ENCODE measurements around the gene TEAD4.

DNA sequence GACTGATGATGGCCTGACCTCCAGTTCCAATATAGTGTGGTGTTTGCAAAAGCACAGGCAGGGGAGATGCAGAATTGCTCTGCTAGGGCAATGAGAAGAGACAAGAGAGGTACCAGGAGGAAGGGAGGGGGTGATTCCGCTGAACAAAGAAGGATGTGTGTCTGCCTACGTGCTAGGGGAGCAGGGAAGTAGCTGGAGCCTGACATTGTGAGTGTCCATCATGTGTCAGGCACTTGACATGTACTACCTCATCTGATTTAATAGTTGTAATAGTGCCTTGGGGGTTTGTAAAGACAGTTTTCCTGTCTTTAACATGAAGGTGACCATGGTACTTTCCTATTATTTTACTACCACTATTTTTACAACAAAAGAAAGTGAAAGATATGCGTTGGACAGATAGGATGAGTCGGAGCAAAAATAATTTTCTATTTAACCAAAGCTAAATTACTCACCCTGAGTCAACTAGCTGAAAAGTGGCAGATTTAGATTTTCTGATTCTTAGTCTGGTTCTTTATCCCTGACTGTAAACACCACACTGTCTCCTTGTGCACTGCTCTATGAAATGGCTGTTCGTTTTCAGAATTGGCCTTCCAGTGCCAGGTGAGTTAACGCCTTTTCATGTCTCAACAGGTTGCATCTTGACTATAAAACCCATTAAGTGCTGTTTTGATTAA lies 33.7 kb upstream of the TEAD4 start:
- TF ChIP-seq, protein P1, sequence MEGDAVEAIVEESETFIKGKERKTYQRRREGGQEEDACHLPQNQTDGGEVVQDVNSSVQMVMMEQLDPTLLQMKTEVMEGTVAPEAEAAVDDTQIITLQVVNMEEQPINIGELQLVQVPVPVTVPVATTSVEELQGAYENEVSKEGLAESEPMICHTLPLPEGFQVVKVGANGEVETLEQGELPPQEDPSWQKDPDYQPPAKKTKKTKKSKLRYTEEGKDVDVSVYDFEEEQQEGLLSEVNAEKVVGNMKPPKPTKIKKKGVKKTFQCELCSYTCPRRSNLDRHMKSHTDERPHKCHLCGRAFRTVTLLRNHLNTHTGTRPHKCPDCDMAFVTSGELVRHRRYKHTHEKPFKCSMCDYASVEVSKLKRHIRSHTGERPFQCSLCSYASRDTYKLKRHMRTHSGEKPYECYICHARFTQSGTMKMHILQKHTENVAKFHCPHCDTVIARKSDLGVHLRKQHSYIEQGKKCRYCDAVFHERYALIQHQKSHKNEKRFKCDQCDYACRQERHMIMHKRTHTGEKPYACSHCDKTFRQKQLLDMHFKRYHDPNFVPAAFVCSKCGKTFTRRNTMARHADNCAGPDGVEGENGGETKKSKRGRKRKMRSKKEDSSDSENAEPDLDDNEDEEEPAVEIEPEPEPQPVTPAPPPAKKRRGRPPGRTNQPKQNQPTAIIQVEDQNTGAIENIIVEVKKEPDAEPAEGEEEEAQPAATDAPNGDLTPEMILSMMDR (IDR thresholded peaks at IDR 0.05): no peak
- TF ChIP-seq POLR2A (IDR thresholded peaks at IDR 0.05): no peak
